GM18507 (cell line): ENCODE results near the gene TNPO2.

Experiments
- DNase-seq: peaks from one replicate; pipeline ENCODE4 v3.0.0; 2011; ENCODE audit warnings: low read depth; ENCODE audit not compliant: insufficient read length; ENCODE audit errors: extremely low spot score
- FAIRE-seq: peaks from 2 replicates; lab custom pipeline; 2011; peaks lifted over from hg19 to GRCh38; lab: Jason Lieb, UNC

TNPO2 gene

DNA sequence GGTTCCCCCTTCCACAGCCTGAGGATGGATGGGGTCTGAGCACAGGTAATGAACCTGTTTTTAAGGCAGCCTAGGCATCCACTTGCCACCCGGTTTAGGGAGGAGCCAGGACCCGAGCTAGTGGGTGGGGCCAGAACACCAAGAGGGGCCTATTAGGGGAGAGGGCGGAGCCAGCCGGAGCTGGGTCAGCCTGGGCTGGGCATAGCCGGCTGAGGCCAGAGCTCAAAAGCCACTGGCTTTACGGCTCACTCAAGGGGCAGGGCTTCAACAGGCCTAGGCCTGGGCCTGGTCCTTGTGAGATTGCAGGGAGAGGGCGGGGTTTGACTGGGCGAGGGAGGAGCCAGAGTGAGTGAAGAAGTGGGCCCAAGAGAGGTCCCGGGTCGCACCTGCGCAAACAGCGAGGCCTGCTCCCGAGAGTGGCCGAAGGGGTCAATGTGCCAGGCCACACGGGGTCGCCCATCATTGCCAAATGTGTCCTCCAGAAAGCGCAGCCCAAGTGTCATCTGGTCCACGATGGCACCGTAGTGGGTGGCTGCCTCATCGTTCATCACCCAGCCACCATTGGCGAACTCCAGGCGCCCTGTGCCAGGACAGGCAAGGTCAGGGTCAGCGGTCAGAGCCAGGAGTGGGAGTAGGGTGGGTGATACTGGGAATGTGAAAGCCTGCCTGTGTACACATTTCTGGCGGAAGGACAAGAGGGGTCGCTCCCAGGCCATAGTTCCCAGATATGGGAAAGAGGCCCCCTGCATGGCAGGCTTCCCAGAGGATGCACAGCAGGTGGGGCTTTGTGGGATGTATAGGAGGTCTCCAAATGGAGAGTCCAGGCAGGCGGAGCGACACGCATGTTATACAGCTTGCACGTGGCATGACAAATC lies 59.1 kb downstream of the TNPO2 start:
- DNase-seq (no peak), FAIRE-seq (no peak)

- DNase-seq (no peak), FAIRE-seq (no peak)
Measured at GRCh38 chr19:12660980-12661379, 62.8 kb downstream of the TNPO2 start.

DNA sequence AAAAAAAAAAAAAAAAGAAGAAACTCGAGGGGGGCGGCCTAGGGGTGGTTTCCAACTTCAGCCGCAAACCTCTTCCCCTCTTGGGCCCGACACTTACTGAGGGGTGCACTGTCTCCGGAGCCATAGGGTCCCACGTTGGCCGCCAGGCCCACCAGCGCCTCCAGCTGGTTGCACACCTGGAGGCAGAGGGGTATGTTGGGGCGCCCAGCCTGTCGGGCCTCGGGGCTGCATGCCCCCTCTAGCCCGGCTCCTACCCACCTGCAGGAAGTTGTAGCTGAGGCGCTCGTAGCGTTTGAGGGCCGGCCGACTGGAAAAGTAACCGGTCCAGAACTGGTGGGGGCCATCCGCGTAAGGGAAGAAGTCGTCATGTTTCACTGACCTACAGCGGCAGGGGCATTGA lies 65.8 kb downstream of the TNPO2 start:
- DNase-seq (no peak), FAIRE-seq (no peak)

DNA sequence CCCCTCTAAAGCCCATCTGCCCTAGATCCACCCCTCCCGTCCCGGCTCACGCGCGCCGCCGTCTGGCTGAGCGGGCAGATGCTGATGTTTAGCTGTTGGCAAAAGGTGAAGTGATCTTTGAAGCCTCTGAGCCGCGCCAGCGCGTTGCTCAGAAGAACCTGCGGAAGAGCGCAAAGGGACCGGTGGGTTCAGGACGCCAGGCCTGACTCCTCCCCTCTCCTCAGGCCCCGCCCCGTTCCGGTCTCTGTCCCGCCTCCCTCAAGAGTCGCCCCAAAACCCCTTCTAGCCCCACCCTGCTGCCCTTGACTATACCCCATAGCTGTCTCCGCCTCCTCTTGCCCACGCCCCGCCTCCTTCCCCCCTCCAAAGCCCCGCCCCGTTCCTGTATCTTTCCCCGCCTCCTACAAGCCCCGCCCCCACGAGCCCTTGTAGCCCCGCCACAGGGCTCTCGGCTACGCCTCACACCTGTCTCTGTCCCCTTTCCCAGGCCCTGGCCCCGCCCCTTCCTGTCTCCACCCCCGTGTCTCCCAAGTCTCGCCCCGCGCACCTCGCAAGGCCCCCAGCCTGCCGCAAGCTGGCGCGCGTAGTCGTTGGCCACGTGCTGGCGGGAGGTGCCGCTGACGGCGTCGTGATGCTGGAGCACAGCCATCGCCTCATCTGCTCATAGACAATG lies 66.7 kb downstream of the TNPO2 start:
- DNase-seq = no peak
- no peak for FAIRE-seq

DNA sequence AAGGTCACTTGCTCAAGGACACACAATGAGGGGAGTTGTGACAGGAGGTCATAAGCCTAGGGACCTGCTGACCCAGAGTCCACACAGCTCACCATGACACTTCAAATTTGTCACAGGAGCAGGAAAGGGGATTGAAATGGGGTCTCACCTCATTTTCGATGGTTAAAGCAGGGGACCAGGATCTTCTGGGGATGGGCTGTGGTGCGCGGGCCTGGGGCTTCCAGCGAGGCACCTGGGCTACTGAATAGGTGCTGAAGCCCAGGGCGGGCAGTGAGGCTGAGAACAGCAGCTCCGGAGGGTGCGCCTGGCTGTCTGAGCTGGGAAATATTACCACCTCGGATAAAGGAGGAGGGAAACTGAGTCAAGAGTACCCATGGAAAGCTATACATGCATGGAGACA lies 68.2 kb downstream of the TNPO2 start:
- DNase-seq (no peak), FAIRE-seq (no peak)

GRCh38 chr19:12652219-12652618 lies 71.5 kb downstream of the TNPO2 start:
- no peak for DNase-seq
- no peak for FAIRE-seq

GRCh38 chr19:12649941-12650340 lies 73.8 kb downstream of the TNPO2 start:
- DNase-seq (no peak), FAIRE-seq (no peak)
